DND-41 (cell line): ENCODE measurements around the gene CPEB1.

Experiments used
- EZH2 ChIP-seq: IDR thresholded peaks from 3 replicates; pipeline ENCODE4 v1.6.1; 2012; ENCODE audit warnings: borderline replicate concordance, low read depth, mild to moderate bottlenecking, moderate library complexity, low read length, inconsistent platforms; ENCODE audit not compliant: severe bottlenecking
- TF ChIP-seq, protein P1 (sequence below): IDR thresholded peaks from 2 replicates; pipeline ENCODE4 v1.5.1; 2012; ENCODE audit warnings: borderline replicate concordance, low read length, moderate library complexity, mild to moderate bottlenecking; ENCODE audit not compliant: poor library complexity, severe bottlenecking; ENCODE audit errors: extremely low read depth

DNA sequence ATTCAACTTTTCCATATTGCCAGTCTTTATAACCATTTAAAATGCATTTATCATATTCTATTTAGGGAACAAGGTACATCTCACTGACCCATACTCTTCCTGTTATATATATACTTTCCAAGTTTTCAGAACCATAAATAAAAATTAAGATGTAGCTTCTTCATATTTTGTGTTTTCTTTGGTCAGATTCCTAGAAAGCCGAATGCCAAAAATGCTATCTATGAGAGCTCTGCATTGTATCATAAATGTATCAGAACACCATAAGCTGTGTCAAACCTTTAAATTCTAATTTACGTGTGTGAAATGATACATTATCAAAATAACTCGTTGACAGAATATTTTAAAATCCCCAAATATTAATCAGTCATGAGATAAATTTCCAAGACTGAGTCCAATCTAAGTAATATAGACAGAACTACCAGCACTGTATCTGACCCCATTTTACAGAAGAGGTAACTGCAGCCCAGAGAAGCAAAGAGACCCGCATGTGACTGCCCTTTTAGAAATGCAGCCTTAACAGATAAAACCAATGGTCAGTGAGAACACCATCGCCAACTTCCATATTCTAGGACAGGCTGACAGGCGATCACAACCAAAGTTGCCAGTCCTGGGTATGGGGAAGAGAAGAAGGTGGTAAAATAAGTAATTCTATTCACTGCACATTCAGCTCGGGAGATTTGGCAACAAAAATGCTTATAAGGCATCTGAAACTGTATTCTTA lies 90.7 kb downstream of the CPEB1 start:
- TF ChIP-seq, protein P1, sequence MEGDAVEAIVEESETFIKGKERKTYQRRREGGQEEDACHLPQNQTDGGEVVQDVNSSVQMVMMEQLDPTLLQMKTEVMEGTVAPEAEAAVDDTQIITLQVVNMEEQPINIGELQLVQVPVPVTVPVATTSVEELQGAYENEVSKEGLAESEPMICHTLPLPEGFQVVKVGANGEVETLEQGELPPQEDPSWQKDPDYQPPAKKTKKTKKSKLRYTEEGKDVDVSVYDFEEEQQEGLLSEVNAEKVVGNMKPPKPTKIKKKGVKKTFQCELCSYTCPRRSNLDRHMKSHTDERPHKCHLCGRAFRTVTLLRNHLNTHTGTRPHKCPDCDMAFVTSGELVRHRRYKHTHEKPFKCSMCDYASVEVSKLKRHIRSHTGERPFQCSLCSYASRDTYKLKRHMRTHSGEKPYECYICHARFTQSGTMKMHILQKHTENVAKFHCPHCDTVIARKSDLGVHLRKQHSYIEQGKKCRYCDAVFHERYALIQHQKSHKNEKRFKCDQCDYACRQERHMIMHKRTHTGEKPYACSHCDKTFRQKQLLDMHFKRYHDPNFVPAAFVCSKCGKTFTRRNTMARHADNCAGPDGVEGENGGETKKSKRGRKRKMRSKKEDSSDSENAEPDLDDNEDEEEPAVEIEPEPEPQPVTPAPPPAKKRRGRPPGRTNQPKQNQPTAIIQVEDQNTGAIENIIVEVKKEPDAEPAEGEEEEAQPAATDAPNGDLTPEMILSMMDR: no peak
- TF ChIP-seq EZH2: no peak
